Activated T-helper 9 cell treated with anti-CD3 and anti-CD28 coated beads, Interleukin-2, amount 50 U/mL, for 16 hours (primary cell): ENCODE measurements around the gene CATSPERB.
"Not testable (repeated sequence)": the region's sequence is repeated elsewhere in the genome, so short reads cannot be mapped to it uniquely, and the experiment has no call there.

Experiments
- DNase-seq: peaks from one replicate; pipeline ENCODE4 v3.0.0-alpha.2; 2020; ENCODE audit warnings: low read depth

Gene CATSPERB

DNA sequence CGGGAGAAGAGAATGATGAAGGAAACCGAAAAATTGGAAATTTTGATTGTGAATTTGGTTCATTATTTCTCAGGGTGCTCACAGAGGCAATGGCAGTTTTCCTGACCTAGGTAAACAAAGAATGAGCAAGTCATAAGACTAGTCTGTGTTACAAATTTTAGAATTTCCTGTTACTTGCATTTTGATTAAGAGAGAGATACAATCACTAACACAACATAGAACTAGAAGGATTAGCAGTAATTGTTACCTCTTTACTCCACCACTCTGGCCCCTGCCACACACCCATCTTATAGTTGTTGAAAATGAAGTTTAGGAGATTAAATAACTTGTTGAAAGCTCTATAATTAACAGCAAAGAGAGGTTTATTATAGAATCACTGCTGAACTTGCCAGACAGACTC is 62.0 kb downstream of the CATSPERB start:
- DNase-seq, result no peak

DNA sequence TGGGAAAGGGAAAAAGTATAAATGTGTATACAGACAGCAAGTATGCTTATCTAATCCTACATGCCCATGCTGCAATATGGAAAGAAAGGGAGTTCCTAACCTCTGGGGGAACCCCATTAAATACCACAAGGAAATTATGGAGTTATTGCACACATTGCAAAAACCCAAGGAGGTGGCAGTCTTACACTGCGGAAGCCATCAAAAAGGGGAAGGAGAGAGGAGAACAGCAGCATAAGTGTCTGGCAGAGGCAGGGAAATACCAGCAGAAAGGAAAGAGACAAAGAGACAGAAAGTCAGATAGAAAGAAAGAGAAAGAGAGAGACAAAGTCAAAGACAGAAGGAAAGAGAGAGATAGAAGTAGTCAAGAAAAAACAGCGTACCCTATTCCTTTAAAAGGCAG is 64.8 kb downstream of the CATSPERB start:
- DNase-seq, result not testable (repeated sequence)

DNA sequence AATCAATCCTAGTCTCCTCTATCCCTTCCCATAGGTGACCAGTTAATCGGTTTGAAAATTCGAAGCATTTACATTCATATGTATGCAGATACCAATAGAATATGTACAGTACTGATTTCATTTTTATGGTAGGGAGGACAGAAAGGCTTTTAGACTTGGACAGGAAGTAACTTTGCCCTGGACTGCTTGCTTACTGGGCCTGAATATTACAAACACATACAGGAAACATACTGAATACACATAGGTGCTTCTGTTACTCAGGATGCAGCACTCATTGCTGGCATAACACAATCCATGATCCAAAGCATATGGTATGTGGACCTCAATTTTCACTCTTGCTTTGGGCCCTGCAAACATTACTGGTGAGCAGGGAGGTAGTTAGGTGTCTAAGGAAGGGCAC is 71.1 kb downstream of the CATSPERB start:
- DNase-seq, result no peak

DNA sequence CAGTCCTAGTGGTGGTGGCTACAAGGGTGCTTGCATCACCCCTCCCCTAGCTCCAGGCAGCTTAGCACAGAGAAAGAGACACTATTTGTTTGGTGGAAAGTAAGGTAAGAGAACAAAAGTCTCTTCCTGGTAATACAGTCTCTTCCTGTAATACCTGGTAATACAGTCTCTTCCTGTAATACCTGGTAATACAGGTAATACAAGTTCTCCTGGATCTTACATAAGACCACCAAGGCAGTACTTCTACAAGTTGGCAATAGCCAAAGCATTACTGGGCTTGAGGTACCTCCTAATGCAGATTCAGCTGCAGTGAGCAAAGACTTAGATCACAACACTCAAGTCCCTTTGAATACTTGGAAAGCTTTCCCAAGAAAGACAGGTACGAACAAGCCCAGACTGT is 77.0 kb downstream of the CATSPERB start:
- no peak for DNase-seq

DNA sequence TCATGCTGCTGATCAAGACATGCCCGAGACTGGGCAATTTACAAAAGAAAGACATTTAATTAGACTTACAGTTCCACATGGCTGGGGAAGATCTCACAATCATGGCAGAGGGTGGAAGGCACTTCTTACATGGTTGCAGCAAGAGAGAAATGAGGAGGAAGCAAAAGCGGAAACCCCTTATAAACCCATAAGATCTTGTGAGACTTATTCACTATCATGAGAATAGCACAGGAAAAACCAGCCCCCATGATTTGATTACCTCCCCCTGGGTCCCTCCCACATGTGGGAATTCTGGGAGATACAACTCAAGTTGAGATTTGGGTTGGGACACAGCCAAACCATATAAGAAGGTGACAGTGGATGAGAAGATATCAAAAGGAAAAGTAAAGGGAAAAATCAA is 78.4 kb downstream of the CATSPERB start:
- no peak for DNase-seq

DNA sequence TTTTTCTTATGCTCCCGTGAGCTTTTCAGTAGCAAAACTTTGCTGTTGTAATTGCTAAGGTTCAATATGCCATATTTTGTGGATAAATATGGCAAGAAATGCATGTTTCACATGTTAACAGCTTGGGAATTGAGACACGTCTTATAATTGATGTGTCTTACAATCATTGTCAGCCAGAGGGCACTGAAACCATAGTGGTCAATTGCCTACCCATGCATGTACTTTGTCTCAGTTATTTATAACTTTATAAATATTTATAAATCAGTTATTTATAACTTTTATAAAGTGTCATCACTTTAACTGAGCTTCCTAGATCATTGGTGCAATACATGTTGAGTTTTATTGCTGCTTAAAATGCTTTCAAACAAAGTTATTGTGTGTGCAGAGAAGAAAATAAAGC is 82.0 kb downstream of the CATSPERB start:
- DNase-seq, result no peak

DNA sequence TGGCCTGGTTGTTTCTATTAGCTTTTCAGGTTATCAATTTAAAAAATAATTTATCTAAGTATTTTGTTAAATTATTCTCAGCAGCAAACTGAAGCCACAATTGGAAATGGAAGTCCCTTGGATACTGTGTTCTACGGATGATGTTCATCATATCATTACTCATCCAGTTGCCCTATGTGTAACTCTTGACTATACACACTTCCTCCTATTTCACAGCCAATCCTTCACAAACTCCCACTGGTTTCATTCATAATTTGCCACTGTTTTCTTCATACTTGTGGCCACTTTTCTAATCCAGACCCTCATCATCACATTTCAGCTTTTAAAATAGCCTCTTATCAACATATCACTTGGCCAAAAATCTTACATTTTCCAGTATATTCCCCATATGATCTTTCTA is 84.0 kb downstream of the CATSPERB start:
- no peak for DNase-seq

DNA sequence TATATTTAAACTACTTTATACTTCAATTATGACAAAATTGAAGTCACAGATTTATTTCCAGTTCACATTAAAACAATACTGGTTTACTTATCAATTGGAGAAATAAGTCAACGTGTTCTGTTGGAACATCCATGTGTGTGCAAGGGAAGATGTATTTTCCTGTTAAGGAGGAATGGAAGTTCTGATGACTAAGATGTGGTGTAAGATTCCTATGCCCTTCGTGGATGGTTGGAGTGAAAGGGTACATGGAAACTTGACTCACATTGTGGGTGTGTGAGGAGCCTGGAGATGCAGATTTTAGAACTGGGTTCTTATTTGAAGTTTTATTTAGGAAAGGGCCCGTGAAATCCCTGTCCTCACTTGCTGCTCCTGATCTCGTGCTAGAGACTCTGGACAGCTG is 95.3 kb downstream of the CATSPERB start:
- DNase-seq, result no peak

DNA sequence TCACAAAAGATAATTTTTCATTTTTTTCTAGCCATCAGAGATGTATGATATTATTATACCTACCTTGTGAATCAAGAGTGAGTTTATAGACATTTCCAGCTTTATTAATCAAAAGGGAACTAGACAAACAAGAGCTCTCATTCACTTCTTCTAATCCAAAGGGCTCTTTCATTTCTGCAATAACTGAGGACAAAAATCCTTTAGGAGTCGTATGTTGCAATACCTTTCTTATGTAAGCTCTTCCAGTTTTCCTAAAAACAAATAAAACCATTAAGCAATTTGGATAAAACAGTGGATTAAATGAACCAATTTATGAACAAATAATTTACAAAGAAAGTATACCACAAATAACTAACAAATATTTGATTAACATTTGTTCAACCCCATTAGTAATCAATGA is 107.1 kb downstream of the CATSPERB start:
- no peak for DNase-seq

DNA sequence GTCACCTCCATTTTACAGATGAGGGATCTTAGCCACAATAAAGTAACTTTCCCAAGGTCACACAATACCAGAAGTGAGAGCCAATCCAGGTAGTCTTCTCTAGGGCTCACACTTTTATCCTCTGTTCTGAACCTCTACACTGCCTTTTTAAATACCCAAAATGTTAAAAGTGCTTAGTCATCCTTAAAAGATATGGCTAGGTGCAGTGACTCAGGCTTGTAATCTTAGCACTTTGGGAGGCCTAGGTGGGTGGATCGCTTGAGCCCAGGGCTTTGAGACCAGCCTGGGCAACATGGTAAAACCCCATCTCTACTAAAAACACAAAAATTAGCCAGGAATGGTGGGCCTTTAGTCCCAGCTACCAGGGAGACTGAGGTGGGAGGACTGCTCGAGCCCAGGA is 117.7 kb downstream of the CATSPERB start:
- no peak for DNase-seq

DNA sequence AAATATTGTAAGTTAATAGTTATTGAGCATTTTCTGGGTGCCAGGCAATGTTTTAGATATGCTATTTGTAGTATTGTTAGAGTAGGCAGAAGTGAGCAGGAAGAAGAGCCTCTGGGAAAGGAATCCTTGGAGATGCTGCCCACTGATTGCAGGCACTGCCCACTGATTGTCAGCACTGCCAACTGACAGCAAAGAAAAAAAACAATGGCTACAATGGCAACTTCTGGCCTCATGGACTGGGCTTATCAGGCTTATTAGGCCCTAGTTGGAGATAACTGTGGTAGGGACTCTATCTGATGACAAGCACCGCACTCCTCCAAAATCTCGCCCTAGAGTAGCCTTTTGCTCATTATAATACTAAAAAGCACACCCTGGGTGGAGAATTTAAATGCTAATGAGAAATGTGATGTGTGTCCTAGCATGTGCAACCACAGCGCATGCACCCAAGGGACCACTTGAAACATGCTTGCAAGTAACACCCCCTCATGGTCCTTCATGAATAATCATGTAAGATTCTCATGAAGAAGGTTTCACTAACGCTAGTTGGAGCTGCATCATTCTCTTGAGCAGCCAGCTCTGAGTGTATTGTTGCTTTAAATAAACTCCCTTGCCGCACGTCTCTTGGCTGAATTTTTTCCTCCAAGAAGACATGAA is 118.3 kb downstream of the CATSPERB start:
- DNase-seq, result no peak

DNA sequence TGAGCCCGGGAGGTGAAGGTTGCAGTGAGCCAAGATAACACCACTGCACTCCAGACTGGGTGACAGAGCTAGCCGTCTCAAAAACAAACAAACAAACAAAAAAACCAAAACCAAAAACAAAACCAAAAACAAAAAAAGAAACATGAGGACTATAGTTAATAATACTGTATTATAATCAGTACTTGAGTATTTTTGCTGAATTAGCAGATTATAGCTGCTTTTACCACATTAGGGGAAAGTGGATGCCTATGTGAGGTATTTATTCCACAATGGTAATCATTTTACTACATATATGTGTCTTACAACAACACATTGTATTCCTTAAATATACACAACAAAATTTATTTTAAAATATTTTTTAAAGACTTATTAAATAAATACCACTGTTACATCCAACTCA is 120.4 kb downstream of the CATSPERB start:
- no peak for DNase-seq

DNA sequence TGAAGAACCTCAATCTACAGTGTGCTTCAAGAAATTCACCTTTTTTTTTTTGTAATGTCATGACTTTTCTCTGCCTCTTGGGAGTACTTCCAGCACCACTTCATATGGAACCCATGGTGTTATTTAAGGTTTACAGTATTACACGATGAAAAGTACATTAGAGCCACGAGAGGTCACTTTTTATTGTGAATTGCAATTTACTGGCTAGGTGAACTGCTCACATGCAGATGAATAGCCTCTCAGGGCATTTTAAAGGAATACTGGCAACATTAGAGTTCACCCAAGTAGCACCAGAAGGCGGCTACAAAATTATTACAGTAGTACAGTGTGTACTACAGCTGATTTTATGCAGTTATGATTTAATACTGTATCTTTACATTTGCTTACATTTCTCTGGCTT is 122.7 kb downstream of the CATSPERB start:
- DNase-seq, result no peak

DNA sequence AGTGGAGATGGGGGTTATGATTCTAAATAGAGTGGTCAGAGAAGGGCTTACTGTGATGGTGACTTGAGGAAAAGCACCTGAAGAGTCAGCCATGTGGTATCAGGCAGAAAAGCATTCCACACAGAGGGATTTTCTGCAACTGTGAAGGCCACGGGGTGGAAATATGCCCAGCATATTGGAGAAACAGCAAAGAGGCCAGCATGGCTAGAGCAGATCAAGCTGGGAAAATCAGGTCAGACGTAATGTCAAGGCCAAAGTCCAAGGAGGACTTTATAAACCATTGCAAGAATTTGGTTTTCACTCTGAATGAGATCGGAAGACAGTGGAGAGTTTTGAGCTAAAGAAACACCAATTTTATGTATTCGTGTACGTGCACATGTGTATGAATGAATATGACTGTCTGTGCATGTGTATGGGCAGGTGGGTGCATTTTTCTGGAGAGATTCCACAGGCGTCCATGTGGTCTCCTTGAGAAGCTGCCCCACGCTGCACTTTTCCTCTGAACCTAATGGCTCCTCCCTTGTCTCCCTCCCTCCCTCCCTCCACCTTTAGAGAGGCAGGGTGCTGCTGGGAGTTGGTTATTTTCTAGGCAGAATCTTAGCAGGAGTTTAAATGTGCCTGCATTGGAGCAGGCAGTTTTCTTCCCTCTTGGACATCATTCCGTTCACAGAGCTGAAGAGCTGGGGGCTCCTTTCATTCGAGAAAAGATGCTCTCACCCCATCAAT is 124.4 kb downstream of the CATSPERB start:
- no peak for DNase-seq

DNA sequence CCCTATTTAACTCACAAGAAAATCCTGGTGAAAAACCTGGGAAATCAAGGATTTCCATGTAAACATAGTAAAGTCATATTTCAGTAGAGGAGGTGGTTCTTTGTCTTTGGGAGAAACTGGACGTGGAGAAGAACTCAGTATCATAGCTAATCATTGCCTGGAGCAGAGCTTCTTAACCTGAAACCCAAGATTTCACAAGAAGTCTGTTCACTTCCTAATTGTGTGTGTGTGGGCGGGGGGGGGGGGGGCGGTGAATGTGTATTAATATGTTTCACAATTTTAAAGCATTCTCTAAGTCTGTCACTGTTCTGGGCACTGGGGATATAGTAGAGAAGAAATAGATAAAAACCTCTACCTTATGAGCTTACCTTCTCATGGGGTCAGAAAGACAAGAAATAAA is 125.0 kb downstream of the CATSPERB start:
- no peak for DNase-seq

DNA sequence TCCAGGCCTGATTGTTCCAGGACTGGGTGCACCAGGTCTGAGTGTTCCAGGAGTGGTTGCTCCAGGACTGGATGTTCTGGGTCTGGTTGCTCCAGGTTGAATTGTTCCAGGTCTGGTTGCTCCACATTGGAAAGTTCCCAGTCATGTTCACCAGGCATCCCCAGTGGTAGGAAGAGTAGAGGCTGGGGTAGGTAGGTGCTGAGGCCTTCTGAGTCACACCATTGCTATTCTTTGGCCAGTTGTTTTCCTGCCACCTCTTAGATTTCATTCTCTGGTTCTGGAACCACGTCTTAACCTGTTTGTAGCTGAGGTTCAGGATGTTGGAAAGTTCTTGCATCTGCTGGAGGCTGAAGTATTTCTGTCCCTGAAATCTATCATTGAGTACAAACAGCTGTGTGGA is 127.3 kb downstream of the CATSPERB start:
- DNase-seq, result not testable (repeated sequence)

DNA sequence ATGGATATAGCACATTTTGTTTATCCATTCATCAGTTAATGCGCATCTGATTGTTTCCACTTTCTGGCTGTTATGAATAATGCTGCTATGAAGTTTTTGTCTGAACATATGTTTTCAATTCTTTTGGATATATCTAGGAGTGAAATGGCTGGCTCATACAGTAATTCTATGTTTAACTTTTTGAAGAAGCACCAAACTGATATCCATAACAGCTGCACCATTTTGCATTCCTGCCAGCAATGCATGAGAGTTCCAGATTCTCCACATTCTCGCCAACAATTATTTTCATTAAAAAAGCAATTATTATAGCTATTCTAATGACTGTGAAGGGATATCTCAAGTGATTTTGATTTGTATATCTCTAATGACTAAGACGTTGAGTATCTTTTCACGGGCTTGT is 131.9 kb downstream of the CATSPERB start:
- DNase-seq, result no peak

DNA sequence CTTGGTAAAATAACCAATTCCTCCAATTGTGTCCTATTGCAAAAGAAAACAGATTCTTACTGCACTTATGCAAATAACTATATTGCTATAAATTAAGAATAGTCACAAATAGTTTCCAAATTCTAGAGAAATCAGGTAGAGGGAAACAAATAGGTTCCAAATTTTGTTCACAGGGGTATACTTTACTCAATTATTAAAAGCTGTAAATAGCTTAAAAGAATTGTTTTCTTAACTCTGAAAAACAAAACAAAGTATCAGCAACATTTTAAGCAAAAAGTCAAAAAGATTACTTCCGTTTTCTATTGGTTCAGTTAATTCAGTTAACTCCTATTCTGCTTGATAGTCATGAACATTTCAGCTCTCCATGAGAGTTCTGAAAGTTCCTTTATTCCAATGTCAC is 136.2 kb downstream of the CATSPERB start:
- DNase-seq, result no peak

DNA sequence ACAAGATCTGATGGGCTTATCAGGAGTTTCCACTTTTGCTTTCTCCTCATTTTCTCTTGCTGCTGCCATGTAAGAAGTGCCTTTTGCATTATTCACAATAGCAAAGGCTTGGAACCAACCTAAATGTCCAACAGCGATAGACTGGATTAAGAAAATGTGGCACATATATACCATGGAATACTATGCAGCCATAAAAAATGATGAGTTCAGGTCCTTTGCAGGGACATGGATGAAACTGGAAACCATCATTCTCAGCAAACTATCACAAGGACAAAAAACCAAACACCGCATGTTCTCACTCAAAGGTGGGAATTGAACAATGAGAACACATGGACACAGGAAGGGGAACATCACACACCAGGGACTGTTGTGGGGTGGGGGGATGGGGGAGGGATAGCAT is 137.9 kb downstream of the CATSPERB start:
- not testable (repeated sequence) for DNase-seq

DNA sequence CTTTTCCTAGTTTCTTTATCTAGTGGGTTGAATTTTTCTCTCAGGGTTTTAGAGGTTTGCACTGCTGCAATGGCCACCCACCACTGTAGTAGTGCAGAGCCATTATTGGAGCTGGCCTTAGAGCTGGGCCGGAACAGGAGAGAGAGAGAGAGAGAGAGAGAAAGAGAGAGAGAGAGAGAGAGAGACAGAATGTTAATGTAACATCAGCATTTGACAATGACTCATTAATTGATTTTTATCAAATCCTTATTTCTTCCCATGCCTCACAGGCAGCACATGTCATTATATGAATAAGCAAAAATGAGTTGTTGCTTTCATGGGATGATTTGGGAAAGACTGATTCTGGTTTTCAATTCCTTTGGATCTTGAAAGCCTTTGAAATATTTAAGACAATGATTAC is 145.5 kb downstream of the CATSPERB start:
- DNase-seq, result no peak

DNA sequence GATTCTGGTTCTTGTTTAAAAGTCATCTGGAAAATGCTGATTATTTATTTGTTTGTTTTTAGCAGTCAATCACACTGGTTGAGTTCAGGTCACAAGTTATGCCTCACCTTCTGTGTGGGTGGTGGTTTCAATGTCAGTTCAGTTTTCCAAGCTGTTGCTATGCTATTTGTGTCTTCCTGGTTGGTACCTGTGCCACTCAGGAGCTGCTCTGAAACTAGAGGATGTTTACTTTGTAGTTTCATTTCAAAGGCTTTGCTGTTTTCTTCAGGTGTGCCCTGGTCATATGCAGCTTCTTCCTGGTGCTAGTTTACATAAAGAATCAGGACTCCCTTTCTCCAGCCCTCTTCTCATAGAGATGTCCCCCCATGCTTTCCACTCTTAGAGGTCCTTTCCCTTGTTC is 146.0 kb downstream of the CATSPERB start:
- no peak for DNase-seq

DNA sequence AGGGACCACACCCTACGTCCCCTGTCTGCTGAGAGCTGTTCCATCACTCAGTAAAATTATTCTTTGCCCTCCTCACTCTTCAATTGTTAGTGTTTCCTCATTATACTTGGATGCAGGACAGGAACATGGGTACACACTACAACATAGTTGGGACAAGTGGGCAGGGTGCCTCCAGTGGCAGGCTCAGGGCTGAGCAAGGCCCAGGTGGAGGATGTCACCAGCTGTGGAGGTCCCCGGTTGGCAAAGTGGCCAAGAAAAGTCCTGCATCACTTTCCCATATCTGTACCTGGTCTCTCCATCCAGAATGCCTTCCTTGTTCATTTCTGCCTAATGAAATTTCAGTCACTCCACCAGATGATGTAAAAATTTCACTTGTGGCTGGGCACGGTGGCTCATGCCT is 149.1 kb downstream of the CATSPERB start:
- no peak for DNase-seq

DNA sequence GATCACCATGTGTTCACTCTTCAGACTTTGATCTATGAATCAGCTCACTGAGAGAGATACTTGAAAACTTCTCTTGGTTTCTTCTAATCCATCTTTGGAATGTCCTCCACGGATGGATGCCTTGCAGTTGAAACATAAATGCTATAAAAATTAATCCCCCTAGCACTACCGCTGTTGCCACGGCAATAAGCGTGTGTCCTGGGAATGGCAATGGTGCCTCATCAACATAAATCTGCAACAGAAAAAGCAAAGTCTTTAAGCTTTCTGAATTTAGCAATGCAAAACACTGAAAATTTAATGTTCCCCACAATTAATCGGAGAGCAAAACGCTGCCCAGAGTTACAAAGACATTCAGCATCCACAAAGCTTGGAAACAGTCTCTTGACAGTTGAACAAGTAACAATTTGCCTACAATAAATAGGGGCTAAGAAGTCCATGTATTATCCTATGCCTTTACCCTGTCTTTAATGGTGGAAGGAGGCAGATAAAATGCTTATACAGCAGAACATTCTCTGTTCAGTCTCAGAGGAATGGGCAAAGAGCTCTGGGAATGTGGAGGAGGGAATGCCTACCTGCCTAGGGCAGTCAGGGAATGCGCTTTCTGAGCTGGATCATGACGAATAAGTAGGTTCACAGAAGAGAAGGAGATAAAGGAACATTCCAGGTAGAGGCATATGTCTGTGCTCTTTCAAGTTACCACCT is 150.9 kb downstream of the CATSPERB start:
- no peak for DNase-seq
